Chondrocyte (in vitro differentiated cells): ENCODE measurements around the gene OGG1. TPM values are rescaled to one million over a fixed set of nuclear protein-coding genes. Genes with fewer than 3 reads are reported as not detected.
A peak's percentile ranks its signal among the peaks of the same experiment; 100 is the strongest.

Experiments used
- DNase-seq: peaks from one replicate; pipeline ENCODE4 v3.0.0; 2021; ENCODE audit warnings: mixed read lengths, low spot score
- H3K27ac Mint-ChIP-seq: one replicate; pipeline ENCODE4 v1.8.0; 2021; ENCODE audit warnings: mild to moderate bottlenecking, moderate library complexity, mixed read lengths; ENCODE audit not compliant: unreplicated experiment
- H3K27me3 Mint-ChIP-seq: 2 replicates; pipeline ENCODE4 v1.8.0; 2021; ENCODE audit warnings: low read depth, mixed read lengths
- H3K36me3 Mint-ChIP-seq: 2 replicates; pipeline ENCODE4 v1.8.0; 2021; ENCODE audit warnings: low read depth, mixed read lengths
- H3K4me1 Mint-ChIP-seq: 2 replicates; pipeline ENCODE4 v1.8.0; 2021; ENCODE audit warnings: low read depth, mild to moderate bottlenecking, mixed read lengths
- H3K4me3 Mint-ChIP-seq: one replicate; pipeline ENCODE4 v1.8.0; 2021; ENCODE audit warnings: mild to moderate bottlenecking, moderate library complexity, mixed read lengths; ENCODE audit not compliant: unreplicated experiment
- H3K9me3 Mint-ChIP-seq: 2 replicates; pipeline ENCODE4 v1.8.0; 2021; ENCODE audit warnings: low read depth, mixed read lengths
- total RNA-seq: library from RNA; stranded (reverse); gene quantifications from 3 replicates; pipeline ENCODE4 v1.2.1, GENCODE V29; 2021
- TF ChIP-seq, protein P1 (sequence below): fragments of 200-600 bp; sonication (generic); IDR thresholded peaks from 2 replicates; pipeline ENCODE4 v1.5.0; 2021; ENCODE audit warnings: antibody characterized with exemption, mild to moderate bottlenecking, moderate library complexity

OGG1 gene
- total RNA-seq, 1 donor from 2014 or later = 23.8 TPM

GRCh38 chr3:9791790-9792404, 42.1 kb downstream of the OGG1 start:
- TF ChIP-seq, protein P1, sequence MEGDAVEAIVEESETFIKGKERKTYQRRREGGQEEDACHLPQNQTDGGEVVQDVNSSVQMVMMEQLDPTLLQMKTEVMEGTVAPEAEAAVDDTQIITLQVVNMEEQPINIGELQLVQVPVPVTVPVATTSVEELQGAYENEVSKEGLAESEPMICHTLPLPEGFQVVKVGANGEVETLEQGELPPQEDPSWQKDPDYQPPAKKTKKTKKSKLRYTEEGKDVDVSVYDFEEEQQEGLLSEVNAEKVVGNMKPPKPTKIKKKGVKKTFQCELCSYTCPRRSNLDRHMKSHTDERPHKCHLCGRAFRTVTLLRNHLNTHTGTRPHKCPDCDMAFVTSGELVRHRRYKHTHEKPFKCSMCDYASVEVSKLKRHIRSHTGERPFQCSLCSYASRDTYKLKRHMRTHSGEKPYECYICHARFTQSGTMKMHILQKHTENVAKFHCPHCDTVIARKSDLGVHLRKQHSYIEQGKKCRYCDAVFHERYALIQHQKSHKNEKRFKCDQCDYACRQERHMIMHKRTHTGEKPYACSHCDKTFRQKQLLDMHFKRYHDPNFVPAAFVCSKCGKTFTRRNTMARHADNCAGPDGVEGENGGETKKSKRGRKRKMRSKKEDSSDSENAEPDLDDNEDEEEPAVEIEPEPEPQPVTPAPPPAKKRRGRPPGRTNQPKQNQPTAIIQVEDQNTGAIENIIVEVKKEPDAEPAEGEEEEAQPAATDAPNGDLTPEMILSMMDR = no peak
- Mint-ChIP-seq H3K4me1 (peaks cover 38% of the 10 kb centered on the region), H3K27ac (peak overlapping the region; percentile 100), H3K36me3 (peaks cover 16% of the 10 kb centered on the region), H3K9me3 (no peaks in the 10 kb centered on the region), H3K27me3 (no peaks in the 10 kb centered on the region), H3K4me3 (peak overlapping the region; percentile 94)
- no peak for DNase-seq

GRCh38 chr3:9792405-9793160, 42.8 kb downstream of the OGG1 start, which contains the start of the genes ARPC4 and TADA3:
TSS of gene ARPC4 (plus strand) at chr3:9793082. CDS start at chr3:9793122, 40 bp downstream.
TSS of gene TADA3 (minus strand) at chr3:9792473. CDS start at chr3:9791466, 1,007 bp downstream.
- DNase-seq = peak; percentile 96
- Mint-ChIP-seq H3K27ac (peak within 1 kb of the TSS; percentile 100), H3K9me3 (no peaks in the 10 kb centered on the region), H3K4me3 (peak within 1 kb of the TSS; percentile 94), H3K27me3 (no peaks in the 10 kb centered on the region), H3K4me1 (peaks cover 38% of the 10 kb centered on the region), H3K36me3 (peaks cover 16% of the 10 kb centered on the region)
- TF ChIP-seq, protein P1 = peak; percentile 8

GRCh38 chr3:9793161-9793781, 43.5 kb downstream of the OGG1 start:
- H3K36me3 Mint-ChIP-seq = peaks cover 19% of the 10 kb centered on the region
- no peak for DNase-seq
- H3K27me3 Mint-ChIP-seq = no peaks in the 10 kb centered on the region
- H3K4me3 Mint-ChIP-seq = peak overlapping the region; percentile 94
- H3K27ac Mint-ChIP-seq = peak overlapping the region; percentile 100
- TF ChIP-seq, protein P1 = peak; percentile 26
- peaks cover 38% of the 10 kb centered on the region for H3K4me1 Mint-ChIP-seq
- no peaks in the 10 kb centered on the region for H3K9me3 Mint-ChIP-seq

DNA sequence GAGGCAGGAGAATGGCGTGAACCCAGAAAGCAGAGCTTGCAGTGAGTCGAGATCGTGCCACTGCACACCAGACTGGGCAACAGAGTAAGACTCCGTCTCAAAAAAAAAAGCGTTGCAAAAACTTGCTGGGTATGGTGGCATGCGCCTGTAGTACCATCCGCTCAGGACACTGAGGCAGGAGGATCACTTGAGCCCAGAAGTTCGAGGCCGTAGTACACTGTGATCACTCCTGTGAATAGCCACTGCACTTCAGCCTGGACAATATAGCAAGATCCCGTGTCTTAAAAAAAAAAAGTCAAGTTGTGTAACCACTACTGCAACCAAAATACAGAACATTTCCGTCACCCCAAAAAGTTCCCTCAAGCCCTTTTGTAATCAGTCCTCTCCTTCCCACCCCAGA, 44.6 kb downstream of the OGG1 start:
- Mint-ChIP-seq H3K27ac (no peak overlapping the region), H3K4me1 (peaks cover 38% of the 10 kb centered on the region), H3K36me3 (peaks cover 16% of the 10 kb centered on the region), H3K4me3 (peak overlapping the region; percentile 94), H3K27me3 (no peaks in the 10 kb centered on the region), H3K9me3 (no peaks in the 10 kb centered on the region)
- DNase-seq = no peak
- TF ChIP-seq, protein P1 = no peak

DNA sequence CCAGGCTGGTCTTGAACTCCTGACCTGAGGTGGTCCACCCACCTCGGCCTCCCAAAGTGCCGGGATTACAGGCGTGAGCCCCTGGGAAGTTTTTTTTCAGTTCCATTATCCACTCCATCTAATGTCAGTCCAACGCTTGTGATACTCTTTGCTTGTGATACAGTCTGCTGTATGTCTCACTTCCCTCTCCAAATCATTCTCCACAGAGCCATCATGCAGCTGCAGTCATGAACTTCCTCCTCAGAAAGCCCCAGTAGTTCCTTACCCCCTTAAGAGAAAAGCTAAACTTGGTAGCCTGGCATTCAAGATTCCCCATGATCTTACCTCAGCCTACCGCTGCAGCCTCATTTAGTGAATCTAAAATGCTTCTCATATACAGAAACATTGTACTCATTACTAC, 45.5 kb downstream of the OGG1 start:
- no peaks in the 10 kb centered on the region for H3K27me3 Mint-ChIP-seq
- H3K4me1 Mint-ChIP-seq = peaks cover 38% of the 10 kb centered on the region
- H3K9me3 Mint-ChIP-seq = no peaks in the 10 kb centered on the region
- H3K27ac Mint-ChIP-seq = peak overlapping the region; percentile 14
- H3K4me3 Mint-ChIP-seq = peak overlapping the region; percentile 38
- peaks cover 21% of the 10 kb centered on the region for H3K36me3 Mint-ChIP-seq
- TF ChIP-seq, protein P1 = no peak
- DNase-seq = no peak
